GM12878 (cell line): ENCODE results near the gene P3R3URF. TPM values are rescaled to one million over a fixed set of nuclear protein-coding genes. Genes with fewer than 3 reads are reported as not detected.

Experiments
- ATAC-seq: fragments of 200-7000 bp; cut with Tn5 transposase; 3 replicates; pipeline ENCODE4 v1.9.1; 2020; ENCODE audit warnings: mild to moderate bottlenecking, moderate library complexity
- BruUV-seq: library from RNA; stranded (reverse); fragments of 400-500 nt; replicated peaks from 2 replicates; lab custom pipeline; 2021; lab: Mats Ljungman, UMichigan
- CTCF ChIA-PET: fragments of 300-600 bp; sonication (Branson Sonifier 250); formaldehyde crosslinking; extraction: SDS; loops from one replicate; lab custom pipeline; 2021; ENCODE audit warnings: inconsistent platforms; lab: Yijun Ruan, JAX
- POLR2A ChIA-PET: fragments of 350-600 bp; formaldehyde crosslinking; extraction: SDS; loops from one replicate; lab custom pipeline; 2021; ENCODE audit warnings: inconsistent platforms; lab: Charles Lee
- RAD21 ChIA-PET: fragments of 300-600 bp; sonication (Branson Sonifier 250); formaldehyde crosslinking; loops from one replicate; lab custom pipeline; 2023; ENCODE audit warnings: antibody characterized with exemption; ENCODE audit not compliant: unreplicated experiment; lab: Charles Lee
- SMC1A ChIA-PET: fragments of 300-600 bp; sonication (Branson Sonifier 250); formaldehyde crosslinking; loops from one replicate; lab custom pipeline; 2023; ENCODE audit not compliant: unreplicated experiment, uncharacterized antibody; lab: Charles Lee
- DNase-seq: peaks from one replicate; pipeline ENCODE4 v3.0.0-alpha.2; 2011; ENCODE audit warnings: low read depth, low spot score
- FAIRE-seq: peaks from 3 replicates; lab custom pipeline; 2011; peaks lifted over from hg19 to GRCh38; lab: Jason Lieb, UNC
- H2AFZ ChIP-seq: 2 replicates; pipeline ENCODE4 v1.6.0; 2011; ENCODE audit warnings: low read depth, low read length, control low read depth; ENCODE audit not compliant: control insufficient read depth
- H3K27ac ChIP-seq: 2 replicates; pipeline ENCODE4 v1.5.1; 2011; ENCODE audit warnings: control low read depth; ENCODE audit not compliant: control insufficient read depth, insufficient read depth
- H3K27me3 ChIP-seq, 2 experiments: replicated peaks in 1 of 2; 2 replicates each; pipeline versions ENCODE4 v1.6.0 to v1.6.1; 2011; ENCODE audit warnings: low read length in 1 of 2; ENCODE audit not compliant: control insufficient read depth in 2 of 2, insufficient read depth in 2 of 2
- H3K36me3 ChIP-seq, 2 experiments: 2 replicates each; pipeline ENCODE4 v1.5.1; 2011; ENCODE audit warnings: low read length in 1 of 2; ENCODE audit not compliant: control insufficient read depth in 2 of 2, insufficient read depth in 2 of 2
- H3K4me1 ChIP-seq: 2 replicates; pipeline ENCODE4 v1.6.1; 2011; ENCODE audit warnings: mild to moderate bottlenecking, low read length, moderate library complexity, mixed read lengths; ENCODE audit not compliant: control insufficient read depth, insufficient read depth
- H3K4me2 ChIP-seq: 2 replicates; pipeline ENCODE4 v1.6.0; 2011; ENCODE audit warnings: control low read depth; ENCODE audit not compliant: control insufficient read depth, insufficient read depth
- H3K4me3 ChIP-seq: fragments of 200-600 bp; sonication (generic); 2 replicates; pipeline ENCODE4 v1.5.1; 2016
- H3K79me2 ChIP-seq: 2 replicates; pipeline ENCODE4 v1.6.0; 2011; ENCODE audit warnings: low read length; ENCODE audit not compliant: control insufficient read depth, insufficient read depth
- H3K9ac ChIP-seq: 2 replicates; pipeline ENCODE4 v1.8.0; 2011; ENCODE audit warnings: low read length, control low read depth, mixed read lengths; ENCODE audit not compliant: control insufficient read depth, insufficient read depth
- H3K9me3 ChIP-seq: replicated peaks from 3 replicates; pipeline ENCODE4 v1.5.1; 2011; ENCODE audit warnings: mild to moderate bottlenecking, low read length; ENCODE audit not compliant: control insufficient read depth, insufficient read depth
- H4K20me1 ChIP-seq: 2 replicates; pipeline ENCODE4 v1.6.0; 2011; ENCODE audit not compliant: control insufficient read depth, insufficient read depth
- CEBPB ChIP-seq, 2 experiments: fragments of 150-350 bp in 1 of 2; IDR thresholded peaks; 2 replicates each; pipeline ENCODE4 v1.6.1; 2012 to 2014; ENCODE audit warnings: low read depth in 2 of 2, low read length in 2 of 2, borderline replicate concordance in 1 of 2, inconsistent platforms in 1 of 2
- MYB ChIP-seq: fragments of 150-350 bp; IDR thresholded peaks from 2 replicates; pipeline ENCODE4 v1.6.1; 2014; ENCODE audit warnings: mild to moderate bottlenecking, low read depth, low read length, borderline replicate concordance
- PML ChIP-seq: IDR thresholded peaks from 2 replicates; pipeline ENCODE4 v1.6.1; 2012; ENCODE audit warnings: low read length, inconsistent platforms
- SMARCA5 ChIP-seq: fragments of 450-650 bp; IDR thresholded peaks from 2 replicates; pipeline ENCODE4 v1.6.1; 2017; ENCODE audit warnings: mild to moderate bottlenecking
- TCF12 ChIP-seq: IDR thresholded peaks from 2 replicates; pipeline ENCODE4 v1.6.1; 2011; ENCODE audit warnings: low read depth, mild to moderate bottlenecking, low read length
- YBX1 ChIP-seq: fragments of 450-650 bp; IDR thresholded peaks from 2 replicates; pipeline ENCODE4 v1.6.1; 2016; ENCODE audit warnings: antibody characterized with exemption
- ZBTB11 ChIP-seq: fragments of 450-650 bp; formaldehyde crosslinking; IDR thresholded peaks from 2 replicates; pipeline ENCODE4 v1.5.0; 2022; ENCODE audit warnings: mild to moderate bottlenecking, missing genetic modification characterization
- ZNF622 ChIP-seq: fragments of 450-650 bp; IDR thresholded peaks from 2 replicates; pipeline ENCODE4 v1.6.1; 2017; ENCODE audit warnings: mild to moderate bottlenecking, inconsistent platforms
- WGBS: methylation state at CpG from one replicate; pipeline ENCODE4 v1.1.6; 2016; ENCODE audit warnings: low lambda C conversion rate; ENCODE audit not compliant: insufficient replicate concordance, insufficient coverage; ENCODE audit errors: missing lambda C conversion rate; 5-methylcytosine and 5-hydroxymethylcytosine counted together
- in situ Hi-C: fragments of 300-500 bp; cut with MboI; formaldehyde crosslinking; loops from 9 replicates; pipeline ENCODE4 v1.14.3; 2018; ENCODE audit warnings: mixed read lengths
- intact Hi-C: fragments of 100-400 bp; cut with micrococcal nuclease; formaldehyde crosslinking; loops from one replicate; pipeline ENCODE4 v1.14.2; 2022; ENCODE audit not compliant: unreplicated experiment
- polyA plus RNA-seq, 11 experiments: library from polyadenylated mRNA; depleted of rRNA in 4 of 11; unstranded in 6 of 11; stranded (reverse) in 5 of 11; fragments of >200 nt; fragmentation: Nextera tagmentation in 4 of 11; fragmentation: Illumina TruSeq in 1 of 11; extraction: Ambion mirVana in 4 of 11; extraction: Trizol in 1 of 11; gene quantifications; 1 replicate in 1 of 11; 2 replicates in 10 of 11; pipeline versions ENCODE4 v1.2.1 to v1.2.3, GENCODE V29; 2011 to 2016; ENCODE audit warnings: inconsistent platforms in 2 of 11, missing spikeins in 2 of 11, low read depth in 1 of 11
- total RNA-seq, 4 experiments: library from RNA; depleted of rRNA in 3 of 4; stranded (reverse); fragments of >200 nt in 3 of 4; fragmentation: Illumina TruSeq in 1 of 4; extraction: Trizol in 1 of 4; gene quantifications; 2 replicates each; pipeline versions ENCODE4 v1.2.1 to v1.2.3, GENCODE V29; 2013 to 2021

Gene P3R3URF
- total and polyA plus RNA-seq, 10 of the 15 experiments (the other 5 are each of a cell fraction or from before 2014, with no cell fraction given), result not detected

GRCh38 chr1:46169811-46170454 lies 6.4 kb downstream of the P3R3URF start:
- no peak for FAIRE-seq

More at GRCh38 chr1:46169811-46170454, 6.4 kb downstream of the P3R3URF start:
- POLR2A ChIA-PET, result interaction anchor here (0.6 kb wide), 1 partner anchor 462 kb away, joined by 3 read pairs; no protein-coding TSS in a partner anchor
- no peak for DNase-seq
- no peak for TF ChIP-seq MYB
- TF ChIP-seq TCF12, result no peak
- no peak for TF ChIP-seq SMARCA5
- no peak for TF ChIP-seq ZBTB11 (CRISPR knock-in tag)
- no peak for TF ChIP-seq YBX1
- TF ChIP-seq ZNF622, result no peak
- TF ChIP-seq CEBPB (IDR thresholded peaks at IDR 0.05; ENCODE audit: borderline replicate concordance in 1 of 2, low read depth in 2 of 2, low read length in 2 of 2), result no peak
- no peak for TF ChIP-seq PML
- TF ChIP-seq, all 136 proteins: peak for 0
- intact Hi-C loops, result no loop called here
- Histone ChIP-seq H3K9me3 (no peaks in the 10 kb centered on the region), H3K27me3 (no peaks in the 10 kb centered on the region; a peak in 1 of 4 replicates), H4K20me1 (no peaks in the 10 kb centered on the region; the same call in 1 of the 2 replicates), H3K4me1 (peaks cover 18% of the 10 kb centered on the region), H3K79me2 (no peaks in the 10 kb centered on the region), H3K36me3 (no peaks in the 10 kb centered on the region), H3K4me3 (no peak overlapping the region), H3K9ac (no peak overlapping the region), H3K27ac (no peak overlapping the region), H3K4me2 (no peak overlapping the region), H2AFZ (no peak overlapping the region)
- SMC1A ChIA-PET, result interaction anchor here (1.0 to 8.0 kb wide), 4 partner anchors 10 to 133 kb away, joined by 3 to 50 read pairs (median 6); no protein-coding TSS in a partner anchor
- 95% methylated on average over 3 of the region's 3 CpGs for WGBS
- no peak for ATAC-seq
- in situ Hi-C loops, result no loop called here
- CTCF ChIA-PET, result interaction anchor here (1.6 to 17.5 kb wide), 2 partner anchors 60 to 132 kb away, joined by 4 to 293 read pairs; no protein-coding TSS in a partner anchor
- no TSS peak for BruUV-seq
- RAD21 ChIA-PET, result interaction anchor here (1.1 kb wide), 1 partner anchor 40 kb away, joined by 3 read pairs; no protein-coding TSS in a partner anchor
